NCI-H345 treated with DMSO at 0.1 percent for 48 hours (cell line): Measurements from ENCODE around the gene PARD3B.
"Not testable (repeated sequence)": the region's sequence is repeated elsewhere in the genome, so short reads cannot be mapped to it uniquely, and the experiment has no call there.

Experiments used
- DNase-seq: peaks from one replicate; lab custom pipeline; 2025; ENCODE audit not compliant: unreplicated experiment; lab: John Stamatoyannopoulos, UW

The PARD3B gene

DNA sequence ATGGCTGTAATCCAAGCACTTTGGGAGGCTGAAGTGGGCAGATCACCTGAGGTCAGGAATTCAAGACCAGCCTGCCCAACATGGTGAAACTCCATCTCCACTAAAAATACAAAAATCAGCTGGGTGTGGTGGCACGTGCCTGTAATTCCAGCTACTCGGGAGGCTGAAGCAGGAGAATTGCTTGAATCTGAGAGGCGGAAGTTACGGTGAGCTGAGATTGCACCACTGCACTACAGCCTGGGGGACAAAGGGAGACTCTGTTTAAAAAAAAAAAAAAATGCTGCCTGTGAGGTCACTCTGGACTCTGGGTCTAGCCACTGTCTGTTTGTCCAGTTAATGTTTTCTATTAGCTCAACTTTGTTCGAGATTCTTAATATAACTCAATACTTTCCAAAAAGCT lies 673.5 kb downstream of the PARD3B start:
- DNase-seq: not testable (repeated sequence)

DNA sequence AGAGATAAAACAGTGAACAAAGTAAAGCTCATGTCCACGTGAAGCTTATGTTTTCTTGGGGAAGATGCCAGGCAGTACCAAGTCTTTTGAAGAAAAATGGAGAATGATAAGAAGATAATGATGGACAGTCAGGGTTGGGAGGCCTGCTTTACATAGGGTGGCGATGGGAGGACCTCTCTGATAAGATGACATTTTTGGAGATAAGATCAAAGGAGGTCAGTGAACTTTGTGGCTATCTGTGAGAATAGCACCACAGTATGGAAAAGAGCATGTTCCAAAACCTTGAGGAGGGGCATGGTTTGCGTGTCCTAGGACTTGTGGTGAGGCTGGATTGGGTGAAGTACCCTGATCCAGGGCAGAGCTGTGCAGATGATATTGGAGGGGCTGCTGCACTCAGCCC lies 675.3 kb downstream of the PARD3B start:
- no peak for DNase-seq

DNA sequence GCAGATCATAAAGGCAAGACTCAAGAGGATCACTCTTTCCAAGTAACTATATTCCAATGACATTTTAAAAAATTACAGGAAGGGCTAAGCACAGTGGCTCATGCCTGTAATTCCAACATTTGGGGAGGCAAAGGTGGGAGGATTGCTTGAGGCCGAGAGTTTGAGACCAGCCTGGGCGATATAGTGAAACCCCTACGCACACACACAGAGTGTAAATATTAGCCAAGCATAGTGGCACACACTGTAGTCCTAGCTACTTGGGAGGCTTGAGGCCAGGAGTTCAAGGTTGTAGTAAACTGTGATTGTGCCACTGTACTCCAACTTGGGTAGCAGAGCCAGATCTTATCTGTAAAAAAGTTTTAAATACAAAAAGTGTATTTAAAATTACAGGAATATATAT lies 686.8 kb downstream of the PARD3B start:
- DNase-seq: no peak

DNA sequence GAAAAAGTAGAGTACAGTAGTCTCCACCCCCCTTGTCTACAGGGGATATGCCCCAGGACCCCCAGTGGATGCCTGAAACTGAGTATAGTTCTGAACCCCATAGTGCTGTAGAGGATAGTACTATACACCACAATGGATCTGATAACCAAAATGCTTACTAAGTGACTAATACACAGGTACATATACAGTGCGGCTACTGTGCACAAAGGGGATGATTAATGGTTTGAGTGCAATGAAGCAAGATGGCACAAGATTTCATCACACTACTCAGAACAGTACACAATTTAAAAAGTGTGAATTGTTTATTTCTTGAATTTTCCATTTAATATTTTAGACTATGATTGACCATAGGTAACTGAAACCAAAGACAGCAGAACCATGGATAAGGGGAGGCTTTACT lies 690.2 kb downstream of the PARD3B start:
- DNase-seq: no peak

DNA sequence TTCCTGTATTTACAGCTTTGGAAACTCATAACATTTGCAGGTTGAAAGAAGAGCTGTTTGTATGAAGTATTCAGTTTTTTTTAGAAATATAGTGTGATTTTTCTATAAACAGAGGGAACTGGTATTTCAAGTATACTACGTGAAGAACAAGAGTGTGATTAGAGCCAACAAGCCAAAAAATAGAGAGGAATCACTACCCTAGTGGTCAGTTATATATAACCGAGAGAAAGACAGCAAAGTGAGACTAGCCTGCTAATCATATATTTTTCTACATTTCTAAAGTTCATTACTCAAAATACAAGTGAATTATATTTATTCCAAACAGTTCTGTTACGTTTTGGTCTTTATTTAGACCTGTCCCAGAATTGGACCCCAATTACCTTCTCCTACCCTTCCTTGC lies 692.2 kb downstream of the PARD3B start:
- DNase-seq: no peak

DNA sequence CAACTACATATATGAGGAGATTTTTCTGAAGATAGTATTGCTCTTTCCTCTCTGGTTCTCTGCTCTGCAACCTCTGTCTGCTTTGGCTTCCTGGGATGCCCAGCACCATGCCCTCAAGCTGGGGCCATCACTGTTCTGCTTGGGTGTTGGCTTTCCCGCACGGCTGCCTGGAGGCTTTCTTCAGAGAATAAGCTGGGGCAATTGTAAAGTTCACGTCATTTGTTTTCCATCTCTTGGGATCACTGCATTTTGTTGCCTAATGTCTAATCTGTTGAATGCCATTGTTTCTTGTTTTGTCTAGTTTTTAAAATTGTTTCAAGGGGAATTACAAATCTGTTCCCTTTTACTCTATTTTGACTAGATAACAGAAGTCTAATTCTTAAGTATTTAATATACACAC lies 699.7 kb downstream of the PARD3B start:
- DNase-seq: no peak

DNA sequence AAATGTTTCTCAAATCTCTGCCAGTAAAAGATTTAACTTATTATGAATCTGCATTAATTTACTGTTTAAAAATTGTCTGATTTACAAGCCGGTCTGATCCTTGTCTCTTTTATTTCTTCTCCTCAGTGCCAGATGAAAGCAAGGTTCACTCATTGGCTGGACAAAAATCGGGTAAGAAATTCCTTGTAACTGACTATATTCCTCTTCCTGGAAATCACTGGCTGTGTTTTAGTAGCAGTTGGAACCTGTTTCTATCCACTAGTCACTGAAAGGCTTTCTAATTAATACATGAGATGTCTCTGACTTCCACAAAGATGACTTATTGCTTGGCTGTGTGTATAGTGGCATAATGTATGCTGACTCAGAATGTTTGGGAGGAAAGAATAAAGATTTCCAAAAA lies 700.4 kb downstream of the PARD3B start:
- no peak for DNase-seq

DNA sequence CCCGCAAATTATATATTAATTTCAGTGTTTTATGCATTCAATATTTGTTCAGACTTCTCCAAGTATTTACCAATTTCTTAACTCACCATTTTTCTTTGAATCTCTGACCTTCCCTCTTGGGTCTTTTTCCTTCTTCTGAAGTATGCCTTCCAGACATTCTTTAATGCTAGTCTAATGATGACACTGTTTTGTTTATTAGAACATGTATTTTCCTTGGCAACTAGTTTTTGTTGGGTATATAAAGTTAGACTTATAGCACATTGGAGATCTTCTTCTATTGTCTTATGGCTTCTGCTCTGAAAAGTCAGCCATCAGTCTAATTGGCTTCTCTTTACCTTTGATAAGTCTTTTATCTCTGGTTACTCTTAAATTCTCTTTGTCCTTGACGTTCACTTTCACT lies 713.8 kb downstream of the PARD3B start:
- no peak for DNase-seq

DNA sequence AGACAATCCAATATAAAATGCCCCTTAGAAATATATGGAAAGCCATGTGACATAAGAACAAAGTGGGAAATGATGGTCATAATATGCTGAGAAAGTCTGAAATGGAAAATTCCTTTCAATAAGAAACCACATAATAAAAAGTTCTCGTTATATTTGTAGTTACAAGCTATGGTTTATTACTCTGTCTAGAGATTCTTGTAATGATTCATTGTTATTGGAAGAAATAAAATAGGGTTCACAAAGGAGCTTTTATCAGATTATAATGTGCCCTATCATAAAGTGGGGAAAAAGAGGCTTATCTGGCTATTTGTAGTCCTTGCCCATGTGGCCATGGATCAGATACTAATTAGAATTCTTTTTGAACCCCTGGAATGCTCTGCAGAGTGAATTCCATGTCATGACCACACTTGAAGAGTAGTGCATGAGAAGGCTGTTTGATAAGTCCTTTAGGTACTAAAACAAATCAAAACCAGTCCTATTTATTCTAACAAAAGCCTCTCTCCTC lies 716.3 kb downstream of the PARD3B start:
- no peak for DNase-seq

DNA sequence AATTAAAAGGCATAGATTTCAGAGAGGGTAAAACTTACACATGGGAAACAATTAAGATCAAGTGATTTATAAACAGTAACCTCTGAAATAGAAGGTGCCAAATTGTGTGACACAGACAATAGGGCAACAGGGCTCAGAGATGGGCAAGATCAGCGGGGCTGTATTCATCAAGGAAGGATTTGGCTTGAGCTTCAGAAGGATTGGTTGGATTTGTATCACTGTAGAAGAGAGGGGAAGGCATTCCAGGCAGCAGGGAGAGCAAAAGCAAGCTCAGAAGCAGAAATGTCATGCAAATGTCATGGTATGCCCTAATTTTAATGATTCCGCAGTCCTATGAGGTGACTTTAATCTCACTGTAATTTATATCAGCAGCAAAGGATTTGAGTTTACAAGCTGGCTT lies 722.0 kb downstream of the PARD3B start:
- no peak for DNase-seq

DNA sequence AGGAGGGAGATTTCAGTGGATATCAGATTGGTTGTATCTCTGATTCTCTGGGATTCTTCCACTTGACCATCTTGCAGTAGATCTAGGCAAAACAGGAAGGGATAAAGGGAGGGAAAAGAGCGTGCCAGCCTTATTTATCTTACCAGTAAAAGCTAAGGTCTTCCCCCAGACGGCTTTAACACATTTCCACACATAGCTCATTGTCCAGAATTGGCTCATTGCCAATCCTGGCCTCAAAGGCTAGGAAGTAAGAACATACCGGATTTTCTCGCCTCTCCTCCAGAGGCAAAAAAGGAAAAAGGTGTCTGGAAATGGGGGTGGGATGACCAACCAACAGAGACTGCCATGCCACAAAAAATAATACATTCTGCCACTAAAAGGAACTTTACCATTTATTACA lies 725.4 kb downstream of the PARD3B start:
- no peak for DNase-seq

DNA sequence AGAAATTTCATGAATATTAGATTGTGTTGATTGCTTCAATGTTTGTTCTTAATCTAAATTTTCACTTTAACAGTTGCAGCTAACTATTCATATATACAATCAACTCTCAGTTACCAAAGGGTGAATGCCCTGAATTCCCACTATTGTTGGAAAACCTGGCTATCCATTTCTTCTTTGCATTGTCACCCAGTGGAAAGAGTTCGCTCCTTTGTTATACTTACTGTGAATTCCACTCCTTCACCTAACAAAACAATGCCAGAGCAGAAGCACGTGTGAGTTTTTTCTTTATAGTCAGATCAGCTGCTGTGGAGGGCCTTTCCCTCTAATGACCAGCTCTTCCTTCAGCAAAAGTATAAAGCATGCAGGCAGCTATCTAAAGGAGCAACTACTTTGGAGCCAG lies 727.9 kb downstream of the PARD3B start:
- no peak for DNase-seq

DNA sequence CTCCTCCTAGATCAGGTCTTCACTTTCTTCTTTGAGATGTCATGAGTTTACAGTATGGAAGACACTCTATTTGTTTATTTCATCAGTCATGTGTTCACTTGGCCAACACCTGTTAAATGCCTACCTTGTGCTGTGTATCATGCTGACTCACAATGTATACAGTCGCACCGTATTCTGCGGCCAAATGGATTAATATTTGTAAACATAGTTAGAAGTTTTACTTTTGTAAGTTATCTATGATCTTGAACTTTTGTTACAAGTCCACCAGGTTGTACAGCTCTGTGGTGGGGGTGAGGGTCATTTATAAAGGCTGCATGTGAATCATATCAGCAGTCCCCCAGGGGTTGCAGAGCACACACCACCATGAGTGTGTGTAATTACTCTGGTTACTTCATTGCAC lies 728.4 kb downstream of the PARD3B start:
- no peak for DNase-seq

DNA sequence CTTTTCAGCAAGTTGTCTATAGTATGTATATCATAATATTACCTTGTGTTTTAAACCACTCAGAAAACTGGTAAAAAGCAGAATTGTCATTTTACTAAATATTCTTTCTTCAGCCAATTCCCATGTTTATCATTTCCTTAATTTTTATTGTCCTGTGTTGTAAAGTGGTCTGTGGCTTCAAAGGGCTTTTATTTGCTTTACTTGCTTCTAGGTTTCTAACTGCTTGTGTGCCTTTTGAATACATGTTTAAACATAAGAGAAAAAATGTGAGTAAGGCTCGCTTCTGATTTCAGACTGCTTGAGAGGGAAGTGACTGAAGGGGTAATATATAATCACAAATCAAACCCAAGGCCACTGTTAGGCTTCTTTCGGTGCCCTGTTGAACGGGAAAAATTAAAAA lies 729.5 kb downstream of the PARD3B start:
- no peak for DNase-seq

DNA sequence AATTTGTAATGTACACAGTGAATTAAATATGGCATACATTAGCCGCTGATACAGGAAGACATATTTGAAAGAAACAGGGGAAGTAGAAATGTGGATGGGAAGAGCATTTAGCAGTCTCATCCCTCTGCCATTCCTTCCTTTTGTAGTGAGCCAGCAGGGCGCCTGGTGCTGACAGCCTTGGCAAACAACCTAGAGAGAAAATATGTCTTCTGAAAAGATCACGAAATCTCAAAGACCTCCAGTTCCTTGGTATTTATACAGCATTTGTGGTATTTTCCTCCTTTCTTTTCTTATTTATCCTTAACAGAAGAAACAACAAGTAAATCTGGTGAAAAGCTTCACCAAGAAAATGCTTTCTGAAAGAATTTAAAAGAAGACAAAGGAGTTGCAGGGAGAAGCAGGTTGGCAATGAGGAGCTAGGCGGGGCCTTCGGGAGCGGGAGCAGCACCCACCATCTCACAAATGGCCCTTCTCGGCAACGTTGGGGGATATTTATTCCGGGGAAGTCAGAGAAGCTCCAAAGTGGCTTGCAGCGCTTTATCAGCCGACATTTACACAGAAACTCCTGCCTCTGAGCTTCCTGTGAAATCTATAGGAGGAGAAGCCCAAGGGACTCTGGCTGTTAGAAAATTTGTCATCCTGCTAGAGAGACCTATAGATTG lies 731.0 kb downstream of the PARD3B start:
- DNase-seq: no peak

DNA sequence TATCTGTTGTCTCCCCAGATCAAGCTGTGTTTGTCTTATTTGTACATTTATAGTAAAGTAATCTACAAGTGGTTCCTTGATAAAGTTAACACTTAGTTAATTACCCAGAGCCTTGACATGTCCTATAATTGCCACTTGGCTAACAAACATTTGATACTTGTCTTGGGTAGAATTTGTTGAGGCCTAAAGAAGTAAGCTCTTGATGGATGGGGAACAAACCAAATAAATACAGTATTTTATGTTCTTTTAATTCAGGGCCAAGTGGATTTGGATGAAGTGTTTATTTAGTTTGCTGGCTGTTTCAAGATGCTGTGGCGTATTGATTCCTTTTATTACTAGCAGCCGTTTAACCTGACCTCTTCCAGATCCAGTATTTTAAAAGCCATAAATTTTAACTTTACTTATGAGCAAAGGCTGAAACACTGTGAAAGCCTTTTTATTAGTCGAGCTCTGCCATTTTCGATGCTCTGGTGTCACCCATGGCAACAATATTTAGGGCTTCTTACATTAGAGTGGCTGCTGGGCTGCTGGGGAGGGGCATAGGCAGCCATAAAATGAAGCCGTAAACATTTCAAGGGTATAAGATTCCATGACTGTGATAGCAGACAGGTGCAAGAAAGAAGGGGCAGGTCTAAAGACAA lies 735.4 kb downstream of the PARD3B start:
- DNase-seq: peak; percentile 87

DNA sequence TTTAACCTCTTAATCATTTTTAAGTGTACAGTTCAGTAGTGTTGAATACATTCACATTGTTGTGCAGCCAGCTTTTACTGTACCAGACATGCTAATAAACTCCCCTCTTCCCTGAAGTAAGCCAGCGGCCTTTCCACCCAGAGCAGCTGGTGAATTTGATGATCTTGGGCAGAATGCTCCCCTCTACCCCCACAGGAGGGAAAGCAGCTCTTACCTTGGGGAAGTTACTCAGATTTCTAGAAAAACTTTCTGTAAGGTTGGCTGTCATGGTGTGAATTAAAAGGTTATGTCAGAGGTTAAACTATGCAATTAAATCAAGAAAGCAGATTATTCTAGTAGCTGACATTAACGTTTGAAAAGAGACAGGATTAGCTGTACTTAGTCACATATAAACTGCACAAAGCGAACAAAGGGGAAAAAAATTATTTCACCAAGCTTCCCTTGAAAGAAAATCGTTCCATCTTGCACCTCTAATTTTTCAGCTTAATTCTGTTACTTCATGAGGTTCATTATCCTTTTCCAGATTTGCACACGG lies 738.5 kb downstream of the PARD3B start:
- DNase-seq: no peak

DNA sequence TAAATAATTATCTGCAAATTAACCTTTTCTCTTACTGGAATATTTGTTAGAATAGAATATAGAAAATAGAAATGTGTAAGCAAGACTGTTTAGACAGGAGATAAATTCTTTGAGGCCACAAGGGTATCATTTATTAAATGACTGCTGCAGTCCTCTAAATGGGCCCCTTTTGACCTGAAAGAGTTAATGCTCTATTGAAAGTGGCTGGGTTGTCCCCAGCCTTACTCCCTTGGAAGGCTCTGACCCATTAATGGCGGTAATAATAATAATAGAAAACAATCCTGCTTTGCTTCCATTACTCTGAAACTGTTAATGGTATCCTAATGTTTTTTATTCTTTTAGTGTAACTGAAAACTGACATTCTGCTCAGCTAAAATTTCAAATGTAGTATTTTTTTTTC lies 739.1 kb downstream of the PARD3B start:
- no peak for DNase-seq

DNA sequence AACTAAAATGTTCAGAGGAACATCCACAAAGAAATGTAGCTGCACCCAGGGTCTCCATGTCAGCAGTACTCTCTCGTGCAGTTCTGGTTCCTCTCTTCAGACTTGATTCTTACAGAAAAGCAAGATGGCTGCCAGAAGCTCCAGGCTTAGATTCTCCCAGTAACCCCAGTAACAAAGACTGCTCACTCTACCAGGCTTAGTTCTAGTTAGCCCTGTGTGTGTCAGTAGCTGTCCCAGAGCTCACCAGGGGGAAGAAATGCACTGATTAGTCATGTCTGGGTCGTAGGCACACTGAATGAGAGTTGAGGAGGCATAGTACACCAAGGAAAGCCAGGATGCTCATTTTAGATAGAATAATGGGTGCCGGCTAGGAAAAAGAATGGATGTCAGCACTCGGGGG lies 742.0 kb downstream of the PARD3B start:
- DNase-seq: no peak

DNA sequence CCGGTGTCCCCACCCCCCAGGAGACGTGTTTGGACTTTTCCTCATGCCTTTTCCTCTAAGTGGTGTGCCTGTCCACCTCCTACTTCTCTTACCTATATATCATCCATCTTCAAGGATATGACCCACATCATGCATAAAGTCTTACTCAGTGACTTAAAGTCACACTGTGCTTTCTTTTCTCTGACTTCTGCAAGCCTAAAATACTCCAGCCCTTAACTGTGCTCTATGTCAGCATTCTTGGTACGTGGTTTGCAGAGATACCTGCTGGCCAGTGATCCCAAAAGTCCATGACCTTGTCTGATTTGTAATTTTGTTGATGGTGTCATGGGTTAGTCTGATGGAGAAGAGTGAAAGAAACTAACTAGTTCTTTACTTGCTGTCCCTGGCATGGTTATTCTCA lies 743.4 kb downstream of the PARD3B start:
- DNase-seq: no peak

DNA sequence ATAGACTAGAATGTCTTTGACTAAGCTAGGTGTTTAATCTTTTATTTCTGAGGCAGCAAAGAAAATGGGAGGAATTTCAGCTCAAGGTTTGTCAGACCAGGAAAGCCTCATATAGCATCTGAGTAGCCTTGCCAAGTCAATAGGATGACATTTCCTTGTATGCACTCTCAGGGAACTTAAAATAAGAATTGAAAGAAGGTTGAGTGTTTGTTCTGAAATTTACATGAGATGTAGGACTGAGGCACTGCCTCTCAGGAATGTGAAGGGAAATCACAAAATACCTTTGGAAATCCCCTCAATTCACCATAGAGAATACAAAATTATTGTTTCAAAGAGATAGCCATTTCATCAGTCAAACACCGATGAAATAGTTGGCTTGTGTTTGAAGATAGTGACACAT lies 745.0 kb downstream of the PARD3B start:
- DNase-seq: no peak

DNA sequence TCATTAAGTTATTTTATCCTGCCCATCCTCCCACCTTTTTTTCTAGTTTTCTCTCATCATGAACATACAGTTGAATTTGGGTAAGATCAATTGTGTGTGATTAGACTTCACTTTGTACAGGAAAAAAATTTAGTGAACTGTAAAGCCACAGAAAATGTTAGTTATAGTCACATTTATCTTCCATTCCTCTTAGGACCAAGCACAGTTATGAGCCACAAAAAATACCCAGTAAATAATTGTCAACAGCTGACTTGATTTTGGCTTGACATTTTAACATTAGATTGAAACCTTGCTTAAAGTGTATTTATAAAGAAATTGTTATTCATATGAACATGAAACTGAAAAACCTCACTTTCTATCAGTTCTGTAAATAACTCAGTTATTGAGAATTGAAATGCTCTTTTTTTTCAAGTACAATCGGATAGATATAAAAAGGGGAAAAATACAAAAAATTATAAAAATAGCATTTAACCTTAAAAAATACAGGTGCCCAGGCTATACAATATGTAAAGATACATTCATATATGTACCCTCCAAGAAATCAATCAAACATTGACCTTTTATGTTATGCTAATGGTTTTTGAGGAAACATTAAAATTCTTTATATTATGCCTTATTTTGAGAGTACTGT lies 747.5 kb downstream of the PARD3B start:
- DNase-seq: no peak
